Measurements from ENCODE around the gene RAD51B. TPM values are rescaled to one million over a fixed set of nuclear protein-coding genes. Genes with fewer than 3 reads are reported as not detected.

Gene RAD51B
- total RNA-seq, 1 experiment from 2014 or later: 14.2 TPM

GRCh38 chr14:68513838-68514607, 694.4 kb downstream of the RAD51B start:
- CTCF ChIA-PET: interaction anchor here (1.2 kb wide), 1 partner anchor 9 kb away, joined by 3 read pairs; no protein-coding TSS in a partner anchor
- H3K27ac Mint-ChIP-seq: no peak overlapping the region
- POLR2A ChIA-PET: no interaction called here
- peaks cover 18% of the 10 kb centered on the region for H3K4me1 Mint-ChIP-seq
- no peaks in the 10 kb centered on the region for H3K36me3 Mint-ChIP-seq
- H3K27me3 Mint-ChIP-seq (ENCODE audit: low read depth): no peaks in the 10 kb centered on the region
- ATAC-seq (no peak), DNase-seq (ENCODE audit: low spot score) (no peak)
- H3K9me3 Mint-ChIP-seq: no peaks in the 10 kb centered on the region
- TF ChIP-seq ATF6 (CRISPR knock-in tag; IDR thresholded peaks at IDR 0.05) (no peak), NR1H2 (CRISPR knock-in tag; IDR thresholded peaks at IDR 0.05) (no peak), ZNF671 (CRISPR knock-in tag; IDR thresholded peaks at IDR 0.05) (no peak), NR3C1 (CRISPR knock-in tag; conservative IDR thresholded peaks at IDR 0.05; ENCODE audit: low read depth) (no peak), ZNF532 (CRISPR knock-in tag; IDR thresholded peaks at IDR 0.05; ENCODE audit: borderline replicate concordance) (no peak), MAX (CRISPR knock-in tag; IDR thresholded peaks at IDR 0.05) (no peak), ZSCAN18 (CRISPR knock-in tag; IDR thresholded peaks at IDR 0.05) (no peak), KAT7 (CRISPR knock-in tag; IDR thresholded peaks at IDR 0.05; ENCODE audit: borderline replicate concordance) (no peak), ETV6 (CRISPR knock-in tag; IDR thresholded peaks at IDR 0.05) (no peak), FOXP4 (CRISPR knock-in tag; IDR thresholded peaks at IDR 0.05) (no peak), NFYB (CRISPR knock-in tag; conservative IDR thresholded peaks at IDR 0.05; ENCODE audit: low read depth) (no peak), ZBTB21 (CRISPR knock-in tag; IDR thresholded peaks at IDR 0.05; ENCODE audit: borderline replicate concordance) (no peak), FOXP1 (CRISPR knock-in tag; IDR thresholded peaks at IDR 0.05; ENCODE audit: borderline replicate concordance) (no peak), EMX1 (CRISPR knock-in tag; IDR thresholded peaks at IDR 0.05) (no peak), ZNF423 (CRISPR knock-in tag; IDR thresholded peaks at IDR 0.05) (no peak)
- no peak overlapping the region for H3K4me3 Mint-ChIP-seq
